ENCODE results near the gene DDX5.

DDX5 gene

DNA sequence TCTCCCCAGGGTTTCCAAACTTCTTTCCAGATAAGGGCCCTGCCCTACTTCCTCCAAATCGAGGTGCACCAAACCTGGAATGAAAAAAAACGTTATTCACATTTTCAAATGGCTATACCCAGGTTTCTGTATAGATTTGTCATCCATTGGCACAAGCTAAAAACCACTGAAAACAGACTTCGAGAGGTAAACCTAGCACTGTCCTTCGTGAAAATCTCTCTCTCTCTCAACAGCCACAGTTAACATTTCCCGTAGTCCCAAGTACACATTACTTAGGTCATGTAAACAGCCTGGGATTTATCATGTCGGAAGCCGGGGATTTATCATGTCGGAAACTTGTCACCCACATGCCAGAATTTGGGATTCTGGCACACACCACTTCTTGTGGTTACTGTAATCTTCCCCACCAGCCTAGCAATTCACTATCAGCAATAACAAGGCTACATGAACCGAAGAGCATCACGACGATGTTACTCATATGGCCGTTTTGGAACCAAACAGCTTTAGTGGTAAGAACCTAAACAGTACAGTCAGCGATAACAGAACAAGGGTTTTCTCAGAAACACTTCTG, 1.2 kb downstream of the DDX5 start:
- Histone ChIP-seq H3K4me3 (ENCODE audit: low read depth, low read length, poor library complexity, severe bottlenecking) (peak overlapping the region; percentile 87), H3K27me3 (ENCODE audit: insufficient read depth, low read length) (no peaks in the 10 kb centered on the region), H3F3A (ENCODE audit: insufficient read depth, low read length) (peaks cover 22% of the 10 kb centered on the region), H3K9me3 (ENCODE audit: low read length) (no peaks in the 10 kb centered on the region), H3K9me2 (ENCODE audit: low read depth, low read length) (no peaks in the 10 kb centered on the region), H3K79me2 (ENCODE audit: insufficient read depth, low read length) (peaks cover 33% of the 10 kb centered on the region), H3K4me2 (ENCODE audit: low read length) (peak overlapping the region; percentile 89), H3K27ac (ENCODE audit: low read depth, low read length, poor library complexity, severe bottlenecking) (peak overlapping the region; percentile 50), H3K4me1 (ENCODE audit: insufficient read depth, low read length, severe bottlenecking) (peaks cover 59% of the 10 kb centered on the region), H3K36me3 (ENCODE audit: insufficient read depth, low read length) (peaks cover 75% of the 10 kb centered on the region), H4K20me1 (ENCODE audit: insufficient read depth, low read length) (peaks cover 10% of the 10 kb centered on the region; the same call in 1 of the 2 replicates), H2AFZ (ENCODE audit: low read length) (no peak overlapping the region), H3K9ac (ENCODE audit: low read length) (peak overlapping the region; percentile 99)
- TF ChIP-seq, protein P1, sequence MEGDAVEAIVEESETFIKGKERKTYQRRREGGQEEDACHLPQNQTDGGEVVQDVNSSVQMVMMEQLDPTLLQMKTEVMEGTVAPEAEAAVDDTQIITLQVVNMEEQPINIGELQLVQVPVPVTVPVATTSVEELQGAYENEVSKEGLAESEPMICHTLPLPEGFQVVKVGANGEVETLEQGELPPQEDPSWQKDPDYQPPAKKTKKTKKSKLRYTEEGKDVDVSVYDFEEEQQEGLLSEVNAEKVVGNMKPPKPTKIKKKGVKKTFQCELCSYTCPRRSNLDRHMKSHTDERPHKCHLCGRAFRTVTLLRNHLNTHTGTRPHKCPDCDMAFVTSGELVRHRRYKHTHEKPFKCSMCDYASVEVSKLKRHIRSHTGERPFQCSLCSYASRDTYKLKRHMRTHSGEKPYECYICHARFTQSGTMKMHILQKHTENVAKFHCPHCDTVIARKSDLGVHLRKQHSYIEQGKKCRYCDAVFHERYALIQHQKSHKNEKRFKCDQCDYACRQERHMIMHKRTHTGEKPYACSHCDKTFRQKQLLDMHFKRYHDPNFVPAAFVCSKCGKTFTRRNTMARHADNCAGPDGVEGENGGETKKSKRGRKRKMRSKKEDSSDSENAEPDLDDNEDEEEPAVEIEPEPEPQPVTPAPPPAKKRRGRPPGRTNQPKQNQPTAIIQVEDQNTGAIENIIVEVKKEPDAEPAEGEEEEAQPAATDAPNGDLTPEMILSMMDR (IDR thresholded peaks at IDR 0.05; ENCODE audit: low read length): no peak
- no peak for TF ChIP-seq EZH2 (IDR thresholded peaks at IDR 0.05; ENCODE audit: borderline replicate concordance, low read length)

DNA sequence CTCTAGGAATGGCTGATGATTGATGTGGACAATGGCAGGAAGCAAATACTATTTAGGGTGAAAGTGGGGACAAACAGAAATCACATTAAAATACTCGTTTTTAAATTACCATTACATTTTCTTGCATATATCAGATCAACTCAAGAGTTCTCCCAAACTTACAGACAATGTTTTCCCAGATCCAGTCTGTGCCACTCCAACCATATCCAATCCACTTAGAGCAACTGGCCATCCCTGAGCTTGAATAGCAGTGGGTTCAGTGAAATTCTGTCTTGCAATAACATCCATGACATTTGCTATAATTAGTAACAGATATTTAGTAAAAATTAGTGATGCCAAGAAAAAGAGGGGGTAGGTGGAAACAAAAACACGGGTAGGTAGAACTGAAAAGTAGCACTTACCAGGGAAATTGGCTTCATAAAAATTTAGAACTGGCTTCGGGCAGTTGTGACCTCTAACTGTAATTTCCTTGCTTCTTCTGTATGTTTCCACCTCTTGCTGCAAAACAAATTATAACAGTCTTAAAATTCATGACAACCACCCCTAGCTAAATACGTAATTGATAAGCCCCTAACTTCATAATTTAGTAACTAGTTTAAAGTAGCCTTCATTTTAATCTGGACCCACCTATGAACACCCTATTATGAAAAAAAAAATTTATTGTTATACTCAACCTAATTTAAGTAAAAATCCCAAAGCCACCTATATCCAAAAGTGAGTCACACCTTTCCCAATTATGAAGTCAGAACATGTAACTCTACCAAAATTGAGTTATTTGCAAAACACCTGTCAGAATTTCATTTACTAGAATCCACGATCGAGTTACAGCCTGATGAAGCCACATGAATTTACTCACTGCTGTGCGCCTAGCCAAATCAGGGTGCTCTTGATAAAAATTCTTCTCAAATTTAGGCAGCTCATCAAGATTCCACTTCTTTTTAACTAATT, 2.0 kb downstream of the DDX5 start:
- Histone ChIP-seq H2AFZ (ENCODE audit: low read length) (no peak overlapping the region), H3K9me2 (ENCODE audit: low read depth, low read length) (no peaks in the 10 kb centered on the region), H3K4me3 (ENCODE audit: low read depth, low read length, poor library complexity, severe bottlenecking) (peak overlapping the region; percentile 87), H3K4me2 (ENCODE audit: low read length) (peak overlapping the region; percentile 89), H3K9me3 (ENCODE audit: low read length) (no peaks in the 10 kb centered on the region), H4K20me1 (ENCODE audit: insufficient read depth, low read length) (peaks cover 10% of the 10 kb centered on the region), H3F3A (ENCODE audit: insufficient read depth, low read length) (peaks cover 30% of the 10 kb centered on the region), H3K79me2 (ENCODE audit: insufficient read depth, low read length) (peaks cover 33% of the 10 kb centered on the region), H3K36me3 (ENCODE audit: insufficient read depth, low read length) (peaks cover 76% of the 10 kb centered on the region), H3K27me3 (ENCODE audit: insufficient read depth, low read length) (no peaks in the 10 kb centered on the region), H3K9ac (ENCODE audit: low read length) (peak overlapping the region; percentile 99), H3K27ac (ENCODE audit: low read depth, low read length, poor library complexity, severe bottlenecking) (peak overlapping the region; percentile 50), H3K4me1 (ENCODE audit: insufficient read depth, low read length, severe bottlenecking) (peaks cover 66% of the 10 kb centered on the region)
- TF ChIP-seq, protein P1 (IDR thresholded peaks at IDR 0.05; ENCODE audit: low read length): no peak
- TF ChIP-seq EZH2 (IDR thresholded peaks at IDR 0.05; ENCODE audit: borderline replicate concordance, low read length): no peak

DNA sequence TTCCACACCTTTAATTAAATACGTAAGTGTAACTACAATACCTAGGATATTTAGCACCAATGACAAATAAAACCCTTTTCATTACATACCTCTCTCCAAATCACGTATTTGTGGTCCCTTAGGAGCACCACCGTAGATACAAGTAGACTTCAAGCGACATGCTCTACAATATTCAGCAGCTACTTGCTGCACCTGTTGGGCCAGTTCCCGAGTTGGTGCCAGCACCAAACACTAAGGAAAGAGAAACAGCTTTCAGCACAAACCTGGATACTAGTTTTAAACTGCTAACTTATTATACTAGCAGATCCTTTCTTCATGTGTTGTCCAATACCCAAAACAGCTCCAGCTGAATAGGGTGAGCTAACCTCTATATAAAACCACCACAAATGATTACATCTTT, 2.7 kb downstream of the DDX5 start:
- H2AFZ ChIP-seq (ENCODE audit: low read length): no peak overlapping the region
- no peaks in the 10 kb centered on the region for H3K9me2 ChIP-seq (ENCODE audit: low read depth, low read length)
- peaks cover 37% of the 10 kb centered on the region for H3F3A ChIP-seq (ENCODE audit: insufficient read depth, low read length)
- H3K27ac ChIP-seq (ENCODE audit: low read depth, low read length, poor library complexity, severe bottlenecking): no peak overlapping the region
- no peak for TF ChIP-seq EZH2 (IDR thresholded peaks at IDR 0.05; ENCODE audit: borderline replicate concordance, low read length)
- TF ChIP-seq, protein P1 (IDR thresholded peaks at IDR 0.05; ENCODE audit: low read length): no peak
- no peaks in the 10 kb centered on the region for H3K9me3 ChIP-seq (ENCODE audit: low read length)
- H3K4me1 ChIP-seq (ENCODE audit: insufficient read depth, low read length, severe bottlenecking): peaks cover 71% of the 10 kb centered on the region
- H3K27me3 ChIP-seq (ENCODE audit: insufficient read depth, low read length): no peaks in the 10 kb centered on the region
- H3K4me3 ChIP-seq (ENCODE audit: low read depth, low read length, poor library complexity, severe bottlenecking): no peak overlapping the region
- H3K79me2 ChIP-seq (ENCODE audit: insufficient read depth, low read length): peaks cover 30% of the 10 kb centered on the region
- H3K36me3 ChIP-seq (ENCODE audit: insufficient read depth, low read length): peaks cover 79% of the 10 kb centered on the region
- peaks cover 10% of the 10 kb centered on the region for H4K20me1 ChIP-seq (ENCODE audit: insufficient read depth, low read length)
- no peak overlapping the region for H3K4me2 ChIP-seq (ENCODE audit: low read length)
- H3K9ac ChIP-seq (ENCODE audit: low read length): no peak overlapping the region
